Activated gamma-delta T cell (primary cell): ENCODE measurements around the gene BTBD2.

Experiments used
- DNase-seq: peaks from one replicate; lab custom pipeline; 2025; lab: John Stamatoyannopoulos, UW

The BTBD2 gene

GRCh38 chr19:1959928-1960589, 55.5 kb downstream of the BTBD2 start:
- DNase-seq, result no peak

GRCh38 chr19:1957562-1958248, 57.8 kb downstream of the BTBD2 start:
- no peak for DNase-seq

- no peak for DNase-seq
Observed at GRCh38 chr19:1956868-1957492, 58.5 kb downstream of the BTBD2 start.

GRCh38 chr19:1956122-1956494, 59.4 kb downstream of the BTBD2 start:
- no peak for DNase-seq

- no peak for DNase-seq
Observed at GRCh38 chr19:1955171-1956121, 60.1 kb downstream of the BTBD2 start.

GRCh38 chr19:1954532-1954933, 61.0 kb downstream of the BTBD2 start:
- DNase-seq, result no peak

GRCh38 chr19:1953441-1954094, 61.9 kb downstream of the BTBD2 start:
- no peak for DNase-seq

- DNase-seq, result no peak
Observed at GRCh38 chr19:1953037-1953436, 62.5 kb downstream of the BTBD2 start.

GRCh38 chr19:1952635-1953034, 62.9 kb downstream of the BTBD2 start:
- no peak for DNase-seq

GRCh38 chr19:1950640-1951039, 64.9 kb downstream of the BTBD2 start:
- no peak for DNase-seq

- DNase-seq, result no peak
Observed at GRCh38 chr19:1949304-1950101, 66.0 kb downstream of the BTBD2 start.

- DNase-seq, result no peak
Observed at GRCh38 chr19:1947651-1948209, 67.8 kb downstream of the BTBD2 start.

- DNase-seq, result no peak
Observed at GRCh38 chr19:1945899-1946298, 69.6 kb downstream of the BTBD2 start.

GRCh38 chr19:1944916-1945561, 70.5 kb downstream of the BTBD2 start:
- DNase-seq, result no peak

GRCh38 chr19:1944088-1944915, 71.2 kb downstream of the BTBD2 start:
- DNase-seq, result no peak

GRCh38 chr19:1943661-1944087, 71.8 kb downstream of the BTBD2 start:
- no peak for DNase-seq

GRCh38 chr19:1942934-1943555, 72.5 kb downstream of the BTBD2 start:
- DNase-seq, result no peak
